Fibroblast of villous mesenchyme (primary cell): ENCODE measurements around the gene CEP70. TPM values are rescaled to one million over a fixed set of nuclear protein-coding genes. Genes with fewer than 3 reads are reported as not detected.

ENCODE experiments used
- DNase-seq: peaks from one replicate; pipeline ENCODE4 v3.0.0-alpha.2; 2010; ENCODE audit warnings: low read depth
- H3K4me3 ChIP-seq: 2 replicates; pipeline ENCODE4 v1.5.1; 2011; ENCODE audit warnings: low read depth, mild to moderate bottlenecking, low read length
- CTCF ChIP-seq: IDR thresholded peaks from 2 replicates; pipeline ENCODE4 v1.5.1; 2012; ENCODE audit warnings: low read depth, mild to moderate bottlenecking, low read length; ENCODE audit not compliant: insufficient read depth
- total RNA-seq: library from RNA; depleted of rRNA; stranded (reverse); fragments of >200 nt; gene quantifications from 2 replicates; pipeline ENCODE4 v1.2.3, GENCODE V29; 2012

CEP70 gene
- total RNA-seq: 18.7 and 29.4 TPM in 2 replicates

GRCh38 chr3:138594150-138594934, at the start of gene CEP70:
CEP70 (minus strand) TSS chr3:138594260; CDS start chr3:138572927, 21,333 bp downstream.
- peak within 1 kb of the TSS; percentile 69 for H3K4me3 ChIP-seq
- TF ChIP-seq CTCF: peak; percentile 84
- DNase-seq: peak; percentile 96

- TF ChIP-seq CTCF: no peak
- no peak for DNase-seq
- H3K4me3 ChIP-seq: no peak overlapping the region
Measured at GRCh38 chr3:138642927-138643253, 48.8 kb upstream of the CEP70 start.

- DNase-seq: no peak
- no peak for TF ChIP-seq CTCF
- no peak overlapping the region for H3K4me3 ChIP-seq
Measured at GRCh38 chr3:138642226-138642926, 48.3 kb upstream of the CEP70 start.

GRCh38 chr3:138640537-138640936, 46.5 kb upstream of the CEP70 start:
- no peak for DNase-seq
- no peak overlapping the region for H3K4me3 ChIP-seq
- no peak for TF ChIP-seq CTCF

- no peak for TF ChIP-seq CTCF
- H3K4me3 ChIP-seq: no peak overlapping the region
- DNase-seq: peak; percentile 23
Measured at GRCh38 chr3:138638641-138639040, 44.6 kb upstream of the CEP70 start.

GRCh38 chr3:138629526-138629925, 35.5 kb upstream of the CEP70 start:
- no peak for DNase-seq
- no peak for TF ChIP-seq CTCF
- H3K4me3 ChIP-seq: no peak overlapping the region
